EL (cell line): Measurements from ENCODE around the gene TSC22D4.

ENCODE experiments used
- DNase-seq: peaks from one replicate; pipeline ENCODE4 v3.0.0-alpha.2; 2016

The TSC22D4 gene

GRCh38 chr7:100426516-100426915 lies 52.5 kb downstream of the TSC22D4 start:
- no peak for DNase-seq

GRCh38 chr7:100425347-100425746 lies 53.7 kb downstream of the TSC22D4 start:
- no peak for DNase-seq

GRCh38 chr7:100423315-100423714 lies 55.7 kb downstream of the TSC22D4 start:
- DNase-seq: no peak

GRCh38 chr7:100419660-100420226 lies 59.3 kb downstream of the TSC22D4 start:
- no peak for DNase-seq

- DNase-seq: no peak
Observed at GRCh38 chr7:100418930-100419659, 59.9 kb downstream of the TSC22D4 start.
